HuH-7 (cell line): ENCODE measurements around the gene STXBP4.
"Not testable (repeated sequence)": the region's sequence is repeated elsewhere in the genome, so short reads cannot be mapped to it uniquely, and the experiment has no call there.

Experiments
- DNase-seq: peaks from one replicate; pipeline ENCODE4 v3.0.0; 2011; ENCODE audit warnings: low spot score

The STXBP4 gene

DNA sequence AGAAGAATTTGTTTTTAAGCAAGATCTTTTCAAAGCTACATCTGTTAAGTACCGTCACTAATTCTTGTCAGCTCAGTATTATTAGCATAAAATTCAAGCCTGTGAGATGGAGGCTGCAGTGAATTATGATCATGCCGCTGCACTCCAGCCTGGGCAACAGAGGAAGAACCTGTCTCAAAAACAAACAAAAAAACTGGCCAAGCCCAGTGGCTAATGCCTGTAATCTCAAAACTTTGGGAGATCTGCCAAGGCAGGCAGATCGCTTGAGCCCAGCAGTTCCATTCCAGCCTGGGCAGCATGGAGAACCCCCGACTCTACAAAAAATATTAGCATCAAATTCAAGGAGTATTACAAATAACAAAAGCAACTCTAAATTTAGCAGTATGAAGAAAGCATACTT is 88.0 kb downstream of the STXBP4 start:
- DNase-seq: no peak

DNA sequence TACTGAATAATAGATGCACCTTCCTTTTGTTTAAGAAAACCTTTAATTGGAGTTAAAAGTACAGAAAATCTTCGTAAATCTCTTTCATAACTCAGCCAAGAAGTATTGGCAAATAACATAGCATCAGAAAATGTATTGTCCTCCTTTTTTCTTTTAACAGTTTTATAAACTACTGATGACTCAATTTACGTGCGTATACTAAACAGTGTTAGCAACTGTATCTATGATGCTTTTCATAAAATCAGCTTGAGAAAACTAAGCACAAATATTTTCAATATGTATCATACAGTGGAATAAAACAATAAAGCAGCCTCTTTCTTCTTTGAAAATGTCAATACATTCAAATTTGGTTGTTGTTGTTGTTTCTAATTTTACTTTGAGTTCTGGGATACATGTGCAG is 88.6 kb downstream of the STXBP4 start:
- DNase-seq: no peak

GRCh38 chr17:55059724-55060123 is 91.2 kb downstream of the STXBP4 start:
- DNase-seq: no peak

DNA sequence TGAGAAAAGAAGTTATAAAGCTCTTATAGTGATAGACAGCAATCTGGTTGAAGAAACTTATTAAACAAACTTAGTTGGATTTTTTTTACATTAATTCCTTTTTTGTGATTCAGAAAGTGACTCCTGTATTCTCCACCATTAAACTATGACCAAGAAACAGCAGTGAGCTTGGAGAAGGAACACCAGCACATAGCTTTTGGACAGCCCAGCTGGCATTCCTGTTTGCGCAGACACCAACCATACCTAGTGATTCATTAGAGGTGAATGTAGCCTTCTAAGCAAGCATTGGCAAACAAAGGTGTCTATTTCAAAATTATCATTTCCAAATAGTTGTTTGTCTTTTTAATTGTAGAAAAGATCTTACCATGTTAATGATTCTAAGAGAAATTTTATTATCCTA is 94.4 kb downstream of the STXBP4 start:
- no peak for DNase-seq

GRCh38 chr17:55063885-55064874 is 95.6 kb downstream of the STXBP4 start:
- DNase-seq: no peak

GRCh38 chr17:55067697-55068439 is 99.3 kb downstream of the STXBP4 start:
- DNase-seq: no peak

DNA sequence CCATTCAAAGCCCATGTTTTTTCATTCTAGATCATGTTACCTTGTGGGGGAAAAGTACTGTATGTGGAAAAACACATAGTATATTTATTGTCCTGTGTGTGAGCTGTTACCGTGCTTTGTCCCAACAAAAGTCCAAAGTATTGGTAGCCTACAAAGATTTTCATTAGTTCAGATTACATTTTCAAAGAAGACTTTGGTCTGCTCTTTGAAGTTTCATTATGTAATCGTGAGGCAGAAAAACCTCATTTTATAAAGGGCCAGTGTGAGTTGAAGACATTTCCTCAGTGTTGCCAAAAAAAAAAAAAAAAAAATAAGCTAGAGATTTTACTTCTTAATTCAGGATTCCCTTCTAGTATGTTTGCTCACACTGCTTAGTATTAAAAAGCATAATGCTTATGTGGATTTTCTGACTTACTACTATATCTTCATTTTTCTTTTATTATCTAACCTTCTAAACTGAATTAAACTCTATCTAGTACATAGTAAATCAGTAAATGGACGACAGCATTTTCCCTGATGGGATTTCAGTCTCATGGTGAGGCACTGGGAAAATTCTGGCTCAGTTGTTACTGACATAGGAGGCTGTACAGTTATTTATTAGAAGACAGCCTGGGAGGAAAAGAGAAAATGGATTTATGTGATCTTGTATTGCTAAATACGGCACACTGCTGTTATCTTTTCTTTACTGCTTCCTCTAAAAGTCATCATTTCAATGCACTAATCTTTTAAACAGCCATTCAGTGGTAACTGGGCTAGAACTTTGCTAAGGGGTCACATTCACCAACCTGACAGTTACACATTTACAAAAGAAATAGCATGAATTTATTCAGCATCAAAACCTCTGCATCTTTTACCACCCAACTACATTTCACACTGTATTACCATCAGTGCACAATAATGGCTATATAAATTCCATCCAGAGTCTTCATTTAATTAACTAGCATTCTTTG is 100.6 kb downstream of the STXBP4 start:
- no peak for DNase-seq

DNA sequence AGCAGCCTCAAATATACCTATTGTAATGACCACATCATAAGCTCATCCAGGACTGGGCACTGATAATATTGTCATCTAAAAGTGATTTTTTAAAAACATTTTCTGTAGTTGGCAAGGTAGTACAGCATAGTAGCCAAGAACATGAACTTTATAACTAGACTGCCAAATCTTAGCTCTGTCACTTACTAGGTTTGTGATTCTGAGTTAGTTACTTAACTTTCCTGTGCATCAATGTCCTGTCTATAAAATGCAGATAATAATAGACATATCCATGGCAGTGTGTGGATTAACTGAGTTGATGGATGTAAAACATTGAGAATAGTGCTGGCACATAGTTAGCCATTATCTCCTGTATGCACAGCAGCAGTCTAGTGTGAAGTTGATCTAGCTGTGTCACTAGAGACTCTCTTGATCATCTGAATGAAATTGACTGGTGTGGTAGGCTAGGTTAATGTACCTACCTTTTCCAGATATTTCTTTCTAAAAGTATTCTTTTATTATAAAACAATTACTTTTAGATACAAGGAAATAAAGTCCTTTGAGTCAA is 101.5 kb downstream of the STXBP4 start:
- no peak for DNase-seq

- DNase-seq: no peak
These were observed 104.3 kb downstream of the STXBP4 start for GRCh38 chr17:55072898-55073297.

DNA sequence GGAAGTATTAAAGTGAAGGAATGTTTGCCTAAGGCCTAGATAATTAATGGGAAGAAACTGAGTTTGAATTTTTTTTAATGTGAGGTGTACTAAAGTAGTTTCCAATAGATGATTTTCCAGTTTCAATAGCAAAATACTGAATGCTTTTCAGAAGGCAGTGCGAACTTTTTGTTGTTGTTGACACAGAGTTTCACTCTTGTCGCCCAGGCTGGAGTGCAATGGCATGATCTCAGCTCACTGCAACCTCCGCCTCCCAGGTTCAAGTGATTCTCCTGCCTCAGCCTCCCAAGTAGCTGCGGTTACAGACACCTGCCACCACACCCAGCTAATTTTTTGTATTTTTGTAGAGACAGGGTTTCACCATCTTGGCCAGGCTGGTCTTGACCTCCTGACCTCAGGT is 104.9 kb downstream of the STXBP4 start:
- DNase-seq: not testable (repeated sequence)

DNA sequence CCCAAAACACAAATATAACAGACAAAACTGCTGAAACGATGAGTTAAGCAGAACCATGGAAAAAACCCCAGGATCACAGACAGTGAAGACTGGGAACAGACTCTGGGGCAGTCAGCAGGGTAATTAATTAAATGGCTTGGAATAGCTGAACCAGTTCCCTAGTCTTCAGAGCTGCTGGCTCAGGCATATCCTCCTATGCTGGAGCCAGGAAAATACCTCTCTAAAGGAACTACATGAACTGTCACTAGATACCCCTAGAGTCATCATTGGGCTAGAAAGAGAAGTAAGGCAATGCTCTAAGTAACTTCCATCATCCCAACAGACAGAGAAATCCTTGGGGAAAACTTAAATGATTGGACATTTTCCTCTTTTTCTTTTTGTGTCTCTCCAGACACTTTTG is 113.0 kb downstream of the STXBP4 start:
- no peak for DNase-seq

DNA sequence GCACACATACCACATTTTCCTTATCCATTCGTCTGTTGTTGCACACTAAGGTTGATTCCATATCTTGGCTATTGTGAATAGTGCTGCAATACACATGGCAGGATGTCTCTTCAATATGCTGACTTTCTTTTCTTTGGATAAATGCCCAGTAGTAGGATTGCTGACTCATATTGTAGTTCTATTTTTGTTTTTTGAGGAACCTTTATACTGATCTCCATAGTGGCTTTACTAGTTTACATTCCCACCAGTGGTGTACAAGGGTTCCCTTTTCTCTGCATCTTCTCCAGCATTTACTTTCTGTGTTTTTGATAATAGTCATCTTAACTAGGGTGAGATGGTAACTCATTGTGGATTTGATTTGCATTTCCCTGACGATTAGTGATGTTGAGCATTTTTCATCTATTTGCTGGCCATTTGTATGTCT is 118.1 kb downstream of the STXBP4 start:
- no peak for DNase-seq

- DNase-seq: no peak
These were observed 120.7 kb downstream of the STXBP4 start for GRCh38 chr17:55089256-55089655.

DNA sequence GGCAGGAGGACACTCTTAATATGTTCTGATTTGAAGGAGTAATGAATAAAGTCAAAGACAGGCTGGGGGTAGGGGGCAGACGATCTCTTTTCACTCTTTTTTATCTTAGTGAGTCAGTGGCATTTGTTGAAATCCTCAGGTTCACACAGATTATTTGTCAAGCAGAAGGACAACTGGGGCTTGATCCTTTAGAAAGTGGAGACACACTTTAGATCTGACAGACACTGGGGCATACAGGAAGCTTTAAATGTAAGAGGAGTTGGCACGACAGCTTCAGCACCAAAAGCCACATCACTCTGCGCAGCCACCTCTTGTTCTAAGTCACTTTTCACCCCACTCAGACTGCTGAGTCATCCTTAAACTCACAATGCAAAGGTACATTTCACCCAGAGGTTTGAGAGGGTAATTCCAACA is 121.5 kb downstream of the STXBP4 start:
- no peak for DNase-seq

DNA sequence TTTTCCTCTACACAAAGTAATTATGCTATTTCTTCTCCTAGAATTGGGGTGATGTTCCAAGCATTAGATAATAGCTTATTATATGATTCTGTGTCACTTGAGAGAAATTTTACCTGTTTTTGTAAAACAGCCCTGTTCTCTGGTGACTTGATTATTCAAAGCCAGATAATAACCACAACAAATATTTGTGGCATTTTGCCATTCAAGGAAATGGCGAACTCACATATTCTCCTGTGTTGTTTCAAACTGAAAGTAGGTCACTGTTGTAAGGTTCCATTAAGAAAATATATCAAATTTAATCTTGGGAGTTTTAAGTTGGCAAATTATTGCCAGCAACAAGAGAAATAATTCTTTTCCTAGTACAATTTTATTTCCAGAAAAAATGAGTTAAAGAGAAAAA is 124.8 kb downstream of the STXBP4 start:
- DNase-seq: no peak

DNA sequence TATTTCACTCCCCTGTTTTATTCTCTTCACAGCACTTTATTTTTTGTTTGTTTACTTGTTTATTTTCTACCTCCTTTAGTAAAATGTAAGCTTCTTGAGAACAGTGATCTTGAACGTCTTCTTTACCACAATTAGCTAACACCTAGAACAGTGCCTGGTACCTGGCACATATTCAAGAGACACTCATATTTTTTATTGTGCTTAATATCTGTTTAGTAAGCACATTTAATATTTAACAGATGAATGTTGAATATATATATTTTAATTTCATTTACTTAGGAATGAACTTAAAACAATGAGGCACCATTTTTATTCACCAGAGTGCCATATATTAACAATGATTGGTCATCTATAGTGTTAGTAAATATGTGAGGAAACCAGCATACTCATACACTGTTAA is 130.2 kb downstream of the STXBP4 start:
- DNase-seq: no peak

GRCh38 chr17:55110521-55110920 is 142.0 kb downstream of the STXBP4 start:
- DNase-seq: no peak

DNA sequence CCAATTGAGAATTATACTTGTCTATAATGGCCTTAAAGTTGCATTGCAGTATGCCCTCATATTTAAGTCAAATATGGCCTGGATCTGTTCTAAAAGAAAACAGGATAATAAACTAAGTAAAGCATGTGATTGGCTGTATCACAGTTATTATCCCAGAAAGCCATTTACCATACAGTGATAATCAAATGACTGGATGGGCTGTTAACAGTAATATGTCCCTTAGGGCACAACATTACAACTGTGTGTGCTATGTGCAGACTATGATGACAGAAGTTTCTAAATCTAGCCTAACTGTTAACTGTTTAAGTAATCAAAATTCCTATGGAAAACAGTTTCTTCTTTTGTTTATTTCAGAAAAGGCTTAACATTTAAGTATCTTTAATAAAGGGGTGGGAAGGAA is 145.7 kb downstream of the STXBP4 start:
- DNase-seq: no peak

GRCh38 chr17:55116440-55116914 is 147.9 kb downstream of the STXBP4 start:
- DNase-seq: no peak

DNA sequence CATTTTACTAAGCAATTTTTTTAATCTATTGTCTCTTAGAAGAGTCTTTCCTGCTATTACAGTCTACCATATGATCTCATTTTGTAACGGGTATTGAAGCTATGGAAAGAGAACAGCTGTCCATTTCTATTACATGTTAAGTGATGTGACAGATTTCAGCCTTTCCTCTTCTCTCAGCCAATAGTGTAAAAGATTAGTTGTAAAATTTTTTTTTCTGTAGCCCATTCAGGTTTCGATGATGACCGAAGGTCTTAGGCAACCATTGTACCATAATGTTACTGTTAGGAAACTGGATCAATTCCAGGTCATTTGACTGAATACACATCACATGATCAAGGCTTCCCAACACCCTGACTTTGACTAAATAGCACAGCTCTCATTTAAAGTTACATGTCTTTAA is 148.6 kb downstream of the STXBP4 start:
- peak; percentile 18 for DNase-seq

- DNase-seq: no peak
These were observed 152.1 kb downstream of the STXBP4 start for GRCh38 chr17:55120651-55121050.

DNA sequence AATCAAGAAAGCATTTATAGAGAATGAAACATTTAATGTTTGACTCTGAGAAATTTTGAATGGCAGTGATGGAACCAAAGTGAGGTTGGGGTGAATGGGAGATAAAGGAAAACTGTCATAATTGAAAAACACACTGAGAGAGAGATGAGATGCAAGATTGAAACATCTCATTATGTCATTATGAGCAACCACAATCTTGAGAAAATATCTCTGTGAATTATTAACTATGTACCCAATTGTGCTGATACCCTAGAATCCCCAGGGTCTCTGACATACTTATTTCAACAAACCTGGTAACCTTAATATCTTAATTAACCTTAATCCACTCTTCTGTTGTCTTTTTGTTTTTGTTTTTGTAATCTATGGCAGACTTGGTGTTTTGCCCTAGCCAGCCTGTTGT is 152.7 kb downstream of the STXBP4 start:
- DNase-seq: no peak
